Ishikawa (cell line): ENCODE measurements around the gene TENM3.

Experiments used
- CEBPB ChIP-seq: IDR thresholded peaks from 2 replicates; pipeline ENCODE4 v1.6.1; 2012
- CREB1 ChIP-seq: IDR thresholded peaks from 2 replicates; pipeline ENCODE4 v1.6.1; 2012; ENCODE audit warnings: low read depth
- EGR1 ChIP-seq: IDR thresholded peaks from 2 replicates; pipeline ENCODE4 v1.6.1; 2012
- EP300 ChIP-seq: IDR thresholded peaks from 2 replicates; pipeline ENCODE4 v1.6.1; 2012; ENCODE audit warnings: borderline replicate concordance
- FOXM1 ChIP-seq: IDR thresholded peaks from 2 replicates; pipeline ENCODE4 v1.6.1; 2012; ENCODE audit warnings: low read depth, borderline replicate concordance
- NFIC ChIP-seq: IDR thresholded peaks from 2 replicates; pipeline ENCODE4 v1.6.1; 2012
- RAD21 ChIP-seq: IDR thresholded peaks from 2 replicates; pipeline ENCODE4 v1.6.1; 2012; ENCODE audit warnings: low read depth
- TAF1 ChIP-seq: IDR thresholded peaks from 2 replicates; pipeline ENCODE4 v1.6.1; 2012; ENCODE audit warnings: low read depth, mild to moderate bottlenecking
- TCF12 ChIP-seq: IDR thresholded peaks from 2 replicates; pipeline ENCODE4 v1.6.1; 2012; ENCODE audit warnings: low read depth
- TEAD4 ChIP-seq: IDR thresholded peaks from 2 replicates; pipeline ENCODE4 v1.6.1; 2012
- YY1 ChIP-seq: IDR thresholded peaks from 2 replicates; pipeline ENCODE4 v1.6.1; 2012; ENCODE audit warnings: low read depth
- ZBTB7A ChIP-seq: IDR thresholded peaks from 2 replicates; pipeline ENCODE4 v1.6.1; 2012; ENCODE audit warnings: low read depth
- TF ChIP-seq, protein P1 (sequence below): IDR thresholded peaks from 2 replicates; pipeline ENCODE4 v1.6.1; 2012
- TF ChIP-seq, protein P2 (sequence below): IDR thresholded peaks from 2 replicates; pipeline ENCODE4 v1.6.1; 2012; ENCODE audit warnings: low read depth, mild to moderate bottlenecking
- TF ChIP-seq, protein P3 (sequence below): IDR thresholded peaks from 2 replicates; pipeline ENCODE4 v1.6.1; 2012

Gene TENM3

DNA sequence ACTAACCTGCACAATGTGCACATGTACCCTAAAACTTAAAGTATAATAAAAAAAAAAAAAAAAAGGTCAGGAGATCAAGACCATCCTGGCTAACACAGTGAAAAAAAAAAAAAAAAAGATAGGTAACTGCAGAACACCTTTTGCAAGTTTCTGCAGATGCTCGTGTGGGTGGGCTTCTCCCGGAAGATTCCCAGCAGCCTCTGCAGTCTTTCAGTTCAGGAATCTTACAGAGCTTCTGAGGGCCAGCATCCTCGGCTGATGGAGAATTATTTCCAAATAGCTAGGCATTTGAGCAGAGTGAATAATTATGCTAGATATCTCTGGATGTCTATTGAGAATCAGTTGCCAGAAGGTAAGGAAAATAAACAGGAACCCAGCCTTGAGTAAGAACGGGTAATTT is 373.3 kb downstream of the TENM3 start:
- no peak for TF ChIP-seq RAD21
- TF ChIP-seq YY1, result no peak
- TF ChIP-seq, protein P1, sequence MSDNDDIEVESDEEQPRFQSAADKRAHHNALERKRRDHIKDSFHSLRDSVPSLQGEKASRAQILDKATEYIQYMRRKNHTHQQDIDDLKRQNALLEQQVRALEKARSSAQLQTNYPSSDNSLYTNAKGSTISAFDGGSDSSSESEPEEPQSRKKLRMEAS, result no peak
- TF ChIP-seq CEBPB, result no peak
- no peak for TF ChIP-seq NFIC
- TF ChIP-seq ZBTB7A, result no peak
- TF ChIP-seq, protein P2, sequence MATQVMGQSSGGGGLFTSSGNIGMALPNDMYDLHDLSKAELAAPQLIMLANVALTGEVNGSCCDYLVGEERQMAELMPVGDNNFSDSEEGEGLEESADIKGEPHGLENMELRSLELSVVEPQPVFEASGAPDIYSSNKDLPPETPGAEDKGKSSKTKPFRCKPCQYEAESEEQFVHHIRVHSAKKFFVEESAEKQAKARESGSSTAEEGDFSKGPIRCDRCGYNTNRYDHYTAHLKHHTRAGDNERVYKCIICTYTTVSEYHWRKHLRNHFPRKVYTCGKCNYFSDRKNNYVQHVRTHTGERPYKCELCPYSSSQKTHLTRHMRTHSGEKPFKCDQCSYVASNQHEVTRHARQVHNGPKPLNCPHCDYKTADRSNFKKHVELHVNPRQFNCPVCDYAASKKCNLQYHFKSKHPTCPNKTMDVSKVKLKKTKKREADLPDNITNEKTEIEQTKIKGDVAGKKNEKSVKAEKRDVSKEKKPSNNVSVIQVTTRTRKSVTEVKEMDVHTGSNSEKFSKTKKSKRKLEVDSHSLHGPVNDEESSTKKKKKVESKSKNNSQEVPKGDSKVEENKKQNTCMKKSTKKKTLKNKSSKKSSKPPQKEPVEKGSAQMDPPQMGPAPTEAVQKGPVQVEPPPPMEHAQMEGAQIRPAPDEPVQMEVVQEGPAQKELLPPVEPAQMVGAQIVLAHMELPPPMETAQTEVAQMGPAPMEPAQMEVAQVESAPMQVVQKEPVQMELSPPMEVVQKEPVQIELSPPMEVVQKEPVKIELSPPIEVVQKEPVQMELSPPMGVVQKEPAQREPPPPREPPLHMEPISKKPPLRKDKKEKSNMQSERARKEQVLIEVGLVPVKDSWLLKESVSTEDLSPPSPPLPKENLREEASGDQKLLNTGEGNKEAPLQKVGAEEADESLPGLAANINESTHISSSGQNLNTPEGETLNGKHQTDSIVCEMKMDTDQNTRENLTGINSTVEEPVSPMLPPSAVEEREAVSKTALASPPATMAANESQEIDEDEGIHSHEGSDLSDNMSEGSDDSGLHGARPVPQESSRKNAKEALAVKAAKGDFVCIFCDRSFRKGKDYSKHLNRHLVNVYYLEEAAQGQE, result no peak
- no peak for TF ChIP-seq TAF1
- TF ChIP-seq, protein P3, sequence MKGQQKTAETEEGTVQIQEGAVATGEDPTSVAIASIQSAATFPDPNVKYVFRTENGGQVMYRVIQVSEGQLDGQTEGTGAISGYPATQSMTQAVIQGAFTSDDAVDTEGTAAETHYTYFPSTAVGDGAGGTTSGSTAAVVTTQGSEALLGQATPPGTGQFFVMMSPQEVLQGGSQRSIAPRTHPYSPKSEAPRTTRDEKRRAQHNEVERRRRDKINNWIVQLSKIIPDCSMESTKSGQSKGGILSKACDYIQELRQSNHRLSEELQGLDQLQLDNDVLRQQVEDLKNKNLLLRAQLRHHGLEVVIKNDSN, result no peak
- TF ChIP-seq EP300, result no peak
- no peak for TF ChIP-seq CREB1
- TF ChIP-seq EGR1, result no peak

DNA sequence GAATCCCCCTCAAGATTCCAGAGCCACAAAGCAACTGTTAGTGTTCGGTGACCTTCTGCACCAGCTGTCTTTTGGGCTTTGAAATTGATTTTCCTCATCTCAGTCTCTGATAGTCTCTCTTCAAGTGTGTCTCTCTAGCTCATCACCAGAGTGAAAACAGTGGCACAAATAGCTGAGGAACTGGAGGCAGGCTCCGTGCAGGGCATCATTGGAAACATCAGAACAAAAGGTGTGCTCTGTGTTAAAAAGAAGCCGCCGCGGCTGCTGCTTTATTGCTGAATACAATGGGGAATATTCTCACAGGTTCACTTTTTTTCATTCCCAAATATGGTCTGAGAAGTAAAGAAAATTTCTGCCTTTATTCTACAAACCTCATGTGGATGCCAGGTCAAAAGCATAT is 376.5 kb downstream of the TENM3 start:
- TF ChIP-seq RAD21 (no peak), ZBTB7A (no peak), CEBPB (no peak), EP300 (no peak), EGR1 (no peak), FOXM1 (no peak), TAF1 (no peak), TCF12 (no peak), YY1 (no peak), TEAD4 (no peak)

DNA sequence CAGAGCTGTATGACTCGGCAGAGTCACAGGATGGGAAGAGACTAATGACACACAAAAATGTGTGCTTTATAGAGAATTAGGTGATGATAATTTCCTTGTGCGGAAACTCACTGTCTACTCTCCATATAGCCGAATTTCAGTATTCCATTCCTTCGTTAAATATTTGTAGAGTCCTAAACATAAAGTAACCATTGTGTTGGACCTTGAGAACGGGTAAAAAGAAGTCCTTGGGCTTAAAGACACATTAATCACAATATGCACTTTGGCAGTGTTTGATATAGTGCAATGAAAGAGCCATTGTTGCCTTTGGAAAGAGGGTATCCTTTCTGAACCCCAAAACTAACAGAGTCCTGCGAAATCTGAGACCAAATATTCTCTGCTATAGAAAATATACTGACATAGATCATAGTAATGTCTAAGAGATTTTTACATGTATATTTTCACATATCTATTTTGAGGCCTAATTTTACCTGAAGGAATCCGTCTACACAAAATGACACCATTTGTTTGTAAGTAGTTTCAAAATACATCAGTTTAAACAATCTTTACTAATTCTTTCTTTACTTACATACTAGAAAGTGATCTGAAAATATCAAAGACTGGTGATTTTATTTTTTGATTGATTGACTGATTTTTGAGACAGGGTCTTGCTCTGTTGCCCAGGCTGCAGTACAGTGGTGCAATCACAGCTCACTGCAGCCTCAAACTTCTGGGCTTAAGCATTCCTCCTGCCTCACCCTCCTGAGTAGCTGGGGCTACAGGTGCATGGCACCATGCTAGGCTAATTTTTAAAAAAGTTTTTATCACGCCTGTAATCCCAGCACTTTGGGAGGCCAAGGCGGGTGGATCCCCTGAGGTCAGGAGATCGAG is 377.1 kb downstream of the TENM3 start:
- TF ChIP-seq, protein P3, result no peak
- TF ChIP-seq TCF12 (no peak), CREB1 (no peak), ZBTB7A (no peak), CEBPB (no peak), RAD21 (no peak), YY1 (no peak), NFIC (no peak), TAF1 (no peak)
- TF ChIP-seq, protein P2, result no peak

DNA sequence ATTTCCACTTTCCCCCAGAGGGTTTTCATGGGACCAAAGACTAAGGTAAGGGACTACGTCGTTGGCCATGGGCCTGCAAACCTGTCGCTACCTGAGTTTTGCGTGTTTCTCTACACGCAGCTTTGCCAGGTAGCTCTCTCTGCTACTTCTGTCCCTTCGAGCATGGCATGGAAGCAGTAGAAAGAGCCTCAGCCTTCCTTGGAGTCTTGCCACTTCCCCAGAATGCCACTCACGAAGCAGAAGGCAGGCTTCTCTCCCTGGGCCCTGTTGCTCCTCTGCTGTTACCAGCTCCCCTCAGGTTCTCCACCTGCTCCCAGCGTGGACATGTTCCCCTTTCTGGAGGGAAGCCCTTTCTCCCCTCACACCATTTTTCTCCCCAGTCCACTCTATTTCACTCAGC is 381.1 kb downstream of the TENM3 start:
- TF ChIP-seq, protein P1, result no peak

DNA sequence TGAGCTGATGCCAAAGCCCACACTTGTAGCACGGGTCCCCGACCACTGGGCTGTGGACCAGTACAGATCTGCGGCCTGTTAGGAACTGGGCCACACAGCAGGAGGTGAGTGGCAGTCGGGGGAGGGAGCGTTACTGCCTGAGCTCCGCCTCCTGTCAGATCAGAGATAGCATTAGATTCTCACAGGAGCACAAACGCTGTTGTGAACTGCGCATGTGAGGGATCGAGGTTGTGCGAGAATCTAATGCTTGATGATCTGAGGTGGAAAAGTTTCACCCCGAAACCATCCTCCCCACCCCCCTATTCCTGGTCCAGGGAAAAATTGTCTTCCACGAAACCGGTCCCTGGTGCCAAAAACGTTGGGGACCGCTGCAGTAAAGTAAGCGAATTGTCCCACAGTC is 382.0 kb downstream of the TENM3 start:
- TF ChIP-seq, protein P3, result no peak
- no peak for TF ChIP-seq NFIC
- TF ChIP-seq EP300, result no peak
- TF ChIP-seq TEAD4, result no peak
- TF ChIP-seq FOXM1, result no peak
- TF ChIP-seq CEBPB, result no peak
- TF ChIP-seq RAD21, result no peak
- TF ChIP-seq, protein P2, result no peak
- TF ChIP-seq CREB1, result no peak
- TF ChIP-seq TAF1, result no peak
- TF ChIP-seq, protein P1, result no peak
- no peak for TF ChIP-seq YY1
- TF ChIP-seq ZBTB7A, result no peak
- TF ChIP-seq TCF12, result no peak
- no peak for TF ChIP-seq EGR1
